HG03520 (cell line): ENCODE results near the gene AJUBA.
A peak's percentile ranks its signal among the peaks of the same experiment; 100 is the strongest.
"Not testable (repeated sequence)": the region's sequence is repeated elsewhere in the genome, so short reads cannot be mapped to it uniquely, and the experiment has no call there.

Experiments used
- ATAC-seq: cut with Tn5 transposase; IDR thresholded peaks from one replicate; pipeline ENCODE4 v1.9.1; 2021; ENCODE audit warnings: mild to moderate bottlenecking, moderate library complexity; ENCODE audit not compliant: unreplicated experiment

AJUBA gene

DNA sequence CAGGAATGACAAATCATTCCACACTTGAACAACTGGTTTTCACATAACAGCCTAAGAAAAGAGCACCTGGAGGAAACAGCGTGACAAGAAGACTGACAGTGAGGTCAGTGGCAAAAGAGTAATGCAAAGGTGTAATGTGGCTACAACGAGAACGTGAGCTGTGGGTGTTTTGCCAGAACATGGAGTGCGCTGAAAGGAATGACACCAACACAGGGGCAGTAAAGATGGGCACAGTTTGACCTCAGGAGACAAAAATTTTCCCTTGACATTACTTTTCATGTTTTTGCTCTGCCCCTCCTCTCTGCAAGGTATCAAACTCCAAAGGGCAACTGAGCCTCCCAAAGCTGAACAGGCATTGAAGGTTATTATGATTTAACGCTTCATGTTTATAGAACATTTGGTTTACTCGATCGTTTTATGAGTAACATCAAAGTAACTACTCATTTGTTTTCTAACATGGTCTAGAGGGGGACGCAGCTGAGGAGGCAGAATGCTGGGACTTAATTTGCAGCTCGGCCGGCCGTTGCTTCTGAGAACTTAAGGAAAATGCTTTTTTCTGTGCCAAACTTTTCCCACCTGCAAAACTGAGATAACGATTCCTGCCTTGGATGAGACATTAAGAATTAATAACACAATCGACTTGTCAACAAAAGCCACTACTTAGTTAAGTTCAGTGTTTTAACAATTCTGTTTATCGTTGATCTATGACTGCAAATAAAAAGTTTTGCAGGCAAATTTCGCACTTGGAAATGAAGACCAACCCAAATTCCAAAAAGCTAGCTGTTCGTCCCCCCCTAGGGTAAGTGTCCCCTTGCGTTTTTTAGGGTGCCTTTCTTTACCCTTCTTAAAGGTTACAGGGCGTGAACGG is 26.4 kb downstream of the AJUBA start:
- ATAC-seq: no peak

DNA sequence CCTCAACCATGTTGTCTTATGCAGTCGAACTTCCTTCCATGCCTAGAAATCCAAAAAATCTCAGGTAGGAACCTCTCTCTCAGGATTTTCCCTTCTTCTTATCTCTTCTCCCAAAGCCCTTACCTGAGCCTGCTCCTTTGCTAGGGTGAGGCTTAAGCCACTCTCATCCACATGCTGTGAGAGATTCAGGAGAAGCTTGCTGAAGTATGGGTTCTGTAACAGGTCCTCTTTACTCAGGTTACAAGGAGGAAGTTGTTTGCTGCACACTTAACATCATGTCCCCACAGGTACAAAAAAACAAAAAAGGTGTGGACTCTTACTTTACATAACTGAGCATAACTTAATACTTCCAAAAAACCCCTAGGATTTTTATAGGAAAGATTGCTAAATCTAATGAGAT is 29.9 kb downstream of the AJUBA start:
- ATAC-seq: no peak

DNA sequence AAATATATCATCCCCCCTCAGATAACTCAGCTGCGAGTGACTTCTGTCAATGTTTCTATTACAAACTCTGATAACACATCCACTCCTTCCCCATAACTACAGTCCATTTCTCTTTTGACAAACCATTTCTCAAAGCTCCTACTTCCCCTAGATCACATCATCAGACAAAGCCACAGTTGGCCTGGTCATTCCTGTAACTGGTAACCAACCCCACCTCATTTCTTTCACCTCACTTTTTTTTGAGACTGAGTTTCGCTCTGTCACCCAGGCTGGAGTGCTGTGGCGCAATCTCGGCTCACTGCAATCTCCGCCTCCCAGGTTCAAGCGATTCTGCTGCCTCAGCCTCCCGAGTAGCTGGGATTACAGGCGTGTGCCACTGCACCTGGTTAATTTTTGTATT is 30.6 kb downstream of the AJUBA start:
- ATAC-seq: not testable (repeated sequence)

DNA sequence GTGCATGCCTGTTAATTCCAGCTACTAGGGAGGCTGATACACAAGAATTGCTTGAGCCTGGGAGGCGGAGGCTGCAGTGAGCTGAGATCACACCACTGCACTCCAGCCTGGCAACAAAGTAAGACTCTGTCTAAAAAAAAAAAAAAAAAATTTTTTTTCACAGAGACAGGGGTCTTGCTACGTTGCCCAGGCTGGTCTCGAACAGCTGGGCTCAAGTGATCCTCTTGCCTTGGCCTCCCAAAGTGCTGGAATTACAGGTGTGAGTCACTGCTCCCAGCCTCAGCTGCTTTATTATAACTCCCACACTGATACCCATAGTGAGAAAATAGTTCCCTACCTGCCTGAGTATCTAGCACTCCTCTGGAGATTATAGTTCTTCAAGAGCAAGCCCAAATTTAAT is 36.7 kb downstream of the AJUBA start:
- no peak for ATAC-seq

DNA sequence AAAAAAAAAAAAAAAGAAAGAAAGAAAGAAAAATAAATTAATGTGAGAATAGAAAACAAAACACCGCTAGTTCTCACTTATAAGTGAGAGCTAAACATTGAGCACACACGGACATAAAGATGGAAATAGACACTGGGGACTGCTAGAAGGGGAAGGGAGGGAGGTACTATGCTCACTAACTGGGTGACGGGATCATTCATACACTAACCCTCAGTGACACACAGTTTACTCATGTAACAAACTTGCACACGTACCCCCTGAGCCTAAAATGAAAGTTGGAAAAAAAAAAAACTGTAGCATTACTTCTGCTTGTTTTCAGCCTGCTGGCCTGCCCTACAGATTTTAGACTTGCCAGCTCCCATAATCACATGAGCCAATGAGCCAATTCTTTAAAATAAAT is 42.7 kb downstream of the AJUBA start:
- no peak for ATAC-seq

DNA sequence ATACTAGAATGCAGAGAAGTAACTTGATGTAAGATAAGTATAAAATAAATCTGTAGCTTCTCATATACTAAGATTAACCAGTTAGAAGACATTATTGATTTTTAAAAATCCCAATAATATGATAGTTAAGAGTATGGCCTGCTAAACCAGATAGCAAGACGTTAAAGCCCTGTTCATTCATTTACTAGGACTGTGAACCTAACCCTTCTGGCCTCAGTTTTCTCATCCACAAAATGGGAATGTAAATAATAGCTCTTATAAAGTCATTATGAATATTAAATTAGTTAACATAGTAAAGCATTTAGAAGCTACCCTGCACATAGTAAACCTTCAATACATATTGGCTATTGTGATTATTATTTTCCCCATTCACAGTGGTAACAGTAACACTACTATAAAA is 47.2 kb downstream of the AJUBA start:
- ATAC-seq: no peak

DNA sequence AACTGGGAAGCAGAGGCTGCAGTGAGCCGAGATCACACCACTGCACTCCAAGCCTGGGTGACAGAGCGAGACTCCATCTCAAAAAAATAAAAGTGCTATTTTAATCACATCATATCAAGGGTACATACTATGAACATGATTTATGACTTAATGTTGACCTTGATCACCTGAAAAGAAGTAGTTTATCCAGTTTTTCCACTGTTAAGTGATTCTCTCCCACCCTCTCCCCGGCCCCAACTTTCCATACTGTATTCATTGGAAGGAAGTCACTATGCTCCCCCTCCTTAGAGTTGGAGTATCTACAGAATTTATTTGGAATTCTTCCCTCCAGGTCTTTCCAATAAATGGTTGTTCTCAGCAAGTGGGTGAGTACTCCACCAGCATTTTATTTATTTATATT is 50.2 kb downstream of the AJUBA start:
- no peak for ATAC-seq

DNA sequence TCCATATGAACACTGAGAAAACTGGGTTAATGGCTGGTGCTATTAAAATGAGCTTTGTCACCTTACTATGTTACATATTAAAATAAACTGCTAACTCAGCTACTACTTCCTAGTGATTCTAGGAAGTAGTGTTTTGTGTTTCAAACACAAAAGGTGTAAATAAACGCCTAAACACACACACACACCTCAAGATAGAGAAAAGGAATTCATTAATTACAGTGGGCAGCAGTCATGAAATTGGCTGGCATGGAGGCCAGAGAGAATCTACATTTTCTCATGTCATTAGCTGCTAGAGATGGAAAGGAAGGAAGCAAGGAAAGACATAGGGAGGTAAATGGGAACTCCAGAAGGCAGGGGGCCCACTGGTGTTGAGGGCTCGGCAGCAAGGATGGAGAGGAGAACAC is 52.4 kb downstream of the AJUBA start:
- no peak for ATAC-seq

DNA sequence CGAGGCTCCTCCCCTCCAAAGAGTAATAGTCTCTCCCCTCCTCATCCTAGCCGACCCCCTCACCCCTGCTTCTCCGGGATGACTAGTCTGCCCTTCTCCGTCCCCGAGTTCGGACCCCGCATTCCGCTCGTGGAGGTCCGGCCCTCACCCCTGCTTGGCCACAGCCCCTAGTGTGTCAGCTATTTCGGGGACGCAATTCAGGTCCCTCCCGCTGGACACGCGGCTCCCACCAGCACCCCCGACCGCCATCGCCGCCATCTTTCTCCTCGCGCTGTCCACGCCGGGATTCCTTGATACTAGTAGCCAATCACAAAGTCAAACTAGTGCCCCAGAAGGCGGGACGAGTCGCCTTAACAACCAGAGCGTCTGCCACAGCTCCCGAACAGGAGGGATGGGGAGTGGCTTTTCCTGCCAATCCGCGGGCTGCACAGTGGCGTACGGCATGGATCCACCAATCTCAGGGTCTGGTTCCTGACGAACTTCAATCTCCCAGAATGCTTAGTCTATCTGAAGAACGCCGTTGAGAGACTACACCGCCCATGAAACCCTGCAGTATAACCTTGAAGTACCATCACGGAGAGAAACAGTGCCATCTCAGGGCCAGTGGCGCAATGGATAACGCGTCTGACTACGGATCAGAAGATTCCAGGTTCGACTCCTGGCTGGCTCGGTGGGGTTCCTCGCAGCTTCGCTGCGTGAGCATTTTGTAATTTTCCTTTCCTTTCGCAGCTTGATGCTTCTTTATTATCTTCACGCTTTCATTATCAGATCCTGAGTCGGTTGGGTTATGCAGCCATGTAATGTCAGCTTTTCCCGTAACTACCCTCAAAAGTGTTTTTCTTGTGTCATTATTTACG is 53.0 kb downstream of the AJUBA start, which contains the start of gene PRMT5:
PRMT5 (minus strand) TSS at position 273 of the 857 bp plus-strand sequence; CDS start at position 258, 15 bp downstream.
- peak; percentile 88 for ATAC-seq

DNA sequence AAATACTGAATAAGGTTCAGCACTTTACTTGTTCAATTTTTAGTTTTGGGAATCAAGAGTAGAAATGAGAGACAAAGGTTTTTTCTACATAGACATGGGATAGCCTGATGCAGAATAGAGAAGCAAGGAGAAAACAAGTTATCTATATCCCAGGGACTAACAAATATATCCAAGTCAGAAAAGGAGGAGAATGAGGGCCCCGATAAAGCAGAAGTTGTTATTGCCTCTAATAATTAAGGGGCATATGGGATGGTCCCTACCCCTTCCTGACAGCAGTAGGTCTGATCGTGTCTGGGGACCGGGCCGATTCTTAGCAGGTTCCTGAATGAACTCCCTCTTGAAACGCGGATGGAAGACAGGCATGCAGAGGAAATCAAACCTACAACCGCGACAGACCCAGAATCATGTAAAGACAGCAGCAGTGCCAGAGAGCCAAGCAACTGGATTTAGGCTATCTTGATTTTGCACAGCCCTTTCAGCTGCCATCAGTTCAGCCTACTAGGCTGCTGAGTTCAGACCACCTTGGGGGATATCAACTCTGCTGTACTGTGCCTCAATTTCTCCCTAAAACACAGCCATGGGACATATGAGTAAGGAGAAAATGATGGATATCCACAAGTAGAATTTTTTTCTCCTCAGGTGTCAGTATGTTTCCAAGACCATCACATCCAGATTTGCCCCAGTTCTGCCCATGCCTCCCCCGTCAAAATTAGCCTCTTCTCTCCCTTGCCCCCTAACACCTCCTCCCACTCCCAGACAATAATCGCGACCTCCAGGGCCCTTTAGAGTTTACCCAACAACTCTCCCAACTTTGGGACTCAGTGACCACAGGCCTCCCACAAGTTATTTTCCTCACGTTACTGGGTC is 53.9 kb downstream of the AJUBA start:
- no peak for ATAC-seq

DNA sequence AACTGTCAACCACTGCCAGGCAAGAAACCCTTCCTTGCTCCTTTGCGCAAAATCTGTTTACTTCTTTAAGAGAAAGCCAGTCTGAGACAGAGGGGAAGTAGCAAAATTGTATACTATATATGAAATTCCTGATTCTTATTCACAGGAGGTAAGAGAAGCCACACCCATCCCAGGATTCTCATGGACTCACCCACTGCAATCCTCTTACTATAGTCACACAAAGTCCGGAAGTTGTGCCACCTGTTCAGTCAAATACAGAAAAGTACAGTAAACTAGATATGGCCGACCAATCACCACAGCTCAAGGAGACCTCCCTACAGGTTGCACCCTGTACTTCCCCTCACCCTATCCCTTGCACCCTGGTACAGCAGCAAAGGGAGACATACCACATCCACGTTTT is 56.0 kb downstream of the AJUBA start:
- ATAC-seq: no peak

DNA sequence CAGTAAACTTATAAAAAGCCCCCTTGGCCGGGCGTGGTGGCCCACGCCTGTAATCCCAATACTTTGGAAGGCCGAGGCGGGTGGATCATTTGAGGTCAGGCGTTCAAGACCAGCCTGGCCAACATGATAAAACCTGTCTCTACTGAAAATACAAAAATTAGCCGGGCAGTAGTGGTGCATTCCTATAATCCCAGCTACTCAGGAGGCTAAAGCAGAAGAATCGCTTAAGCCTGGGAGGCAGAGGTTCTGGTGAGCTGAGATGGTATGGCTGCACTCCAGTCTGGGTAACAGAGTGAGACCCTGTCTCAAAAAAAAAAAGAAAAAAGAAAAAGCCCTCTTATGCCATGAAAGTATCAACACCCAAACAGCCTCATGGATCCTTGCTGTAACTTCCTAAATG is 56.8 kb downstream of the AJUBA start:
- ATAC-seq: no peak

DNA sequence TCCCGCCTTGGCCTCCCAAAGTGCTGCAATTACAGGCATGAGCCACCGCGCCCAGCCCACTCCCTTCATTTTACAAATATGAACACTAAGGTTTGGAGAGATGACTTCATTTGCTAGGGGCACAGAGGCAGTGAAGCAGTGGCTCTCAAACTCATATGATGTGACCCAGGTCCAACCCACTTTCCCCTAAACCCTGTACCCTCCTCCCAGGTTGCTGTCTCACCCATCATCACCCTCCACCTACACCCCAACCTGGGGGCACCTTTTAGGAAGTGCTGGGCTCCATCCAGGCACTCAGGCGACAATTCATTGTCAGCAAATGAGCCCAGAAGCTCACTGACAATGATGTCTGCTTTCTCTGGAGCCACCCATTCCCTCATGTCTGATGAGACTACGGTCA is 58.6 kb downstream of the AJUBA start:
- no peak for ATAC-seq

DNA sequence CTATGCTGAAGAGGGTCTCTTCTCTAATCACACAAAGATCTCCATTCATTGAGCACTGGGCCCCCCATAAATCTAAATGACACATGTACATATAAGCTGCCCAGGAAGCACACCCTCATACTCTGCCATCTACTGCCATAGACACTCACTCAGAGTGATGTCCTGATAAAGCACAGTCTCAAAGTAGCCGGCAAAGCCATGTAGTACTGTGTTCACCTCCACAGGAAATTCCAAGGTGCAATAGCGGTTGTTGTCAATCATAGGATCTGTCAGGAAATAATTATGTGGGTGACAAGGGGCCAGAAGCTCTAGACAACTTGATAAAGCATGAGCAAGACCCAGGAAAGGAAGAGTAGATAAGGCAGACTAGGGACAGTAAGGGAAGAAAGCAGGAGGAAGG is 60.1 kb downstream of the AJUBA start:
- ATAC-seq: no peak
